Stimulated activated naive CD8-positive, alpha-beta T cell treated with anti-CD3 and anti-CD28 coated beads, Interleukin-15, amount 100 ng/mL, for 72 hours (primary cell): ENCODE measurements around the gene CALB2.
"Not testable (repeated sequence)": the region's sequence is repeated elsewhere in the genome, so short reads cannot be mapped to it uniquely, and the experiment has no call there.

Experiments
- ATAC-seq: fragments of 150-1000 bp; cut with Tn5 transposase; 2 replicates; pipeline ENCODE4 v1.10.0; 2021; ENCODE audit warnings: mild to moderate bottlenecking, moderate library complexity
- DNase-seq, 2 donors: peaks; one replicate each; pipeline ENCODE4 v3.0.0; 2021 to 2022
- H3K27ac Mint-ChIP-seq, 2 donors: one replicate each; pipeline ENCODE4 v1.8.0; 2022; ENCODE audit warnings: mild to moderate bottlenecking in 2 of 2, mixed read lengths in 2 of 2, moderate library complexity in 2 of 2
- H3K27me3 Mint-ChIP-seq: one replicate; pipeline ENCODE4 v1.8.0; 2022; ENCODE audit warnings: mixed read lengths
- H3K4me1 Mint-ChIP-seq: one replicate; pipeline ENCODE4 v1.8.0; 2022; ENCODE audit warnings: mild to moderate bottlenecking, mixed read lengths
- H3K4me3 Mint-ChIP-seq, 2 donors: one replicate each; pipeline ENCODE4 v1.8.0; 2022; ENCODE audit warnings: mild to moderate bottlenecking in 2 of 2, mixed read lengths in 2 of 2, moderate library complexity in 1 of 2
- H3K9me3 Mint-ChIP-seq, 2 donors: one replicate each; pipeline ENCODE4 v1.8.0; 2022; ENCODE audit warnings: mixed read lengths in 2 of 2

The CALB2 gene

GRCh38 chr16:71345031-71345430 is 13.5 kb upstream of the CALB2 start:
- no peak for ATAC-seq
- H3K4me3 Mint-ChIP-seq, result no peak overlapping the region
- no peaks in the 10 kb centered on the region for H3K9me3 Mint-ChIP-seq
- H3K27ac Mint-ChIP-seq, result no peak overlapping the region
- DNase-seq, result no peak
- H3K27me3 Mint-ChIP-seq, result peaks cover 9% of the 10 kb centered on the region
- no peaks in the 10 kb centered on the region for H3K4me1 Mint-ChIP-seq

- Mint-ChIP-seq H3K27me3 (peaks cover under 1% of the 10 kb centered on the region), H3K4me1 (no peaks in the 10 kb centered on the region)
These were observed 11.4 kb upstream of the CALB2 start for GRCh38 chr16:71347146-71347545.

GRCh38 chr16:71348262-71349085 is 10.0 kb upstream of the CALB2 start:
- ATAC-seq, result no peak

More at GRCh38 chr16:71347146-71347545, 11.4 kb upstream of the CALB2 start:
- Mint-ChIP-seq H3K4me3 (no peak overlapping the region), H3K27ac (no peak overlapping the region), H3K9me3 (no peaks in the 10 kb centered on the region)
- ATAC-seq (no peak), DNase-seq (no peak)

GRCh38 chr16:71350821-71351557 is 7.5 kb upstream of the CALB2 start:
- Mint-ChIP-seq H3K4me1 (no peaks in the 10 kb centered on the region), H3K9me3 (no peaks in the 10 kb centered on the region), H3K4me3 (no peak overlapping the region), H3K27me3 (no peaks in the 10 kb centered on the region), H3K27ac (no peak overlapping the region)
- ATAC-seq (no peak), DNase-seq (no peak)

More at GRCh38 chr16:71348262-71349085, 10.0 kb upstream of the CALB2 start:
- Mint-ChIP-seq H3K4me3 (no peak overlapping the region), H3K27ac (no peak overlapping the region), H3K9me3 (no peaks in the 10 kb centered on the region), H3K4me1 (no peaks in the 10 kb centered on the region), H3K27me3 (no peaks in the 10 kb centered on the region)
- no peak for DNase-seq

- Mint-ChIP-seq H3K9me3 (no peaks in the 10 kb centered on the region), H3K4me3 (no peak overlapping the region)
These were observed 7.0 kb upstream of the CALB2 start for GRCh38 chr16:71351558-71351901.

GRCh38 chr16:71352466-71352865 is 6.1 kb upstream of the CALB2 start:
- ATAC-seq (no peak), DNase-seq (no peak)
- Mint-ChIP-seq H3K27me3 (no peaks in the 10 kb centered on the region), H3K9me3 (no peaks in the 10 kb centered on the region), H3K4me1 (no peaks in the 10 kb centered on the region), H3K27ac (no peak overlapping the region), H3K4me3 (no peak overlapping the region)

More at GRCh38 chr16:71351558-71351901, 7.0 kb upstream of the CALB2 start:
- Mint-ChIP-seq H3K4me1 (no peaks in the 10 kb centered on the region), H3K27me3 (no peaks in the 10 kb centered on the region), H3K27ac (no peak overlapping the region)
- DNase-seq (no peak), ATAC-seq (no peak)

- H3K27ac Mint-ChIP-seq, result no peak overlapping the region
- no peaks in the 10 kb centered on the region for H3K9me3 Mint-ChIP-seq
- DNase-seq, result no peak
- peaks cover 5% of the 10 kb centered on the region for H3K27me3 Mint-ChIP-seq
- no peak overlapping the region for H3K4me3 Mint-ChIP-seq
- H3K4me1 Mint-ChIP-seq, result peaks cover 5% of the 10 kb centered on the region
- ATAC-seq, result no peak
These were observed 5.5 kb upstream of the CALB2 start for GRCh38 chr16:71352963-71353460.

- Mint-ChIP-seq H3K27ac (no peak overlapping the region), H3K4me3 (no peak overlapping the region), H3K9me3 (no peaks in the 10 kb centered on the region), H3K27me3 (peaks cover 12% of the 10 kb centered on the region), H3K4me1 (peaks cover 9% of the 10 kb centered on the region)
- DNase-seq, result no peak
- ATAC-seq, result no peak
These were observed 4.8 kb upstream of the CALB2 start for GRCh38 chr16:71353736-71354135.

- no peak for DNase-seq
- peaks cover 17% of the 10 kb centered on the region for H3K27me3 Mint-ChIP-seq
- H3K9me3 Mint-ChIP-seq, result no peaks in the 10 kb centered on the region
- H3K4me1 Mint-ChIP-seq, result peaks cover 9% of the 10 kb centered on the region
- H3K4me3 Mint-ChIP-seq, result no peak overlapping the region
- no peak overlapping the region for H3K27ac Mint-ChIP-seq
- ATAC-seq, result no peak
These were observed 4.4 kb upstream of the CALB2 start for GRCh38 chr16:71354156-71354555.

- H3K4me3 Mint-ChIP-seq, result no peak overlapping the region
- ATAC-seq (no peak), DNase-seq (no peak)
- no peaks in the 10 kb centered on the region for H3K9me3 Mint-ChIP-seq
- no peak overlapping the region for H3K27ac Mint-ChIP-seq
- H3K27me3 Mint-ChIP-seq, result peaks cover 37% of the 10 kb centered on the region
- H3K4me1 Mint-ChIP-seq, result peaks cover 9% of the 10 kb centered on the region
These were observed 2.3 kb upstream of the CALB2 start for GRCh38 chr16:71356051-71356740.

GRCh38 chr16:71356936-71357335 is 1.6 kb upstream of the CALB2 start:
- not testable (repeated sequence) for H3K4me1 Mint-ChIP-seq, H3K27ac Mint-ChIP-seq, H3K9me3 Mint-ChIP-seq, ATAC-seq, H3K4me3 Mint-ChIP-seq, DNase-seq
- H3K27me3 Mint-ChIP-seq, result peaks cover 43% of the 10 kb centered on the region

GRCh38 chr16:71357681-71358080 is 842 bp upstream of the CALB2 start:
- H3K27ac Mint-ChIP-seq, result no peak overlapping the region
- H3K4me3 Mint-ChIP-seq, result no peak overlapping the region
- ATAC-seq (no peak), DNase-seq (no peak)
- H3K4me1 Mint-ChIP-seq, result peaks cover 9% of the 10 kb centered on the region
- H3K27me3 Mint-ChIP-seq, result peaks cover 43% of the 10 kb centered on the region
- no peaks in the 10 kb centered on the region for H3K9me3 Mint-ChIP-seq

GRCh38 chr16:71359431-71359830 is 908 bp downstream of the CALB2 start:
- H3K9me3 Mint-ChIP-seq, result no peaks in the 10 kb centered on the region
- peaks cover 9% of the 10 kb centered on the region for H3K4me1 Mint-ChIP-seq
- no peak for ATAC-seq
- no peak overlapping the region for H3K4me3 Mint-ChIP-seq
- H3K27me3 Mint-ChIP-seq, result peaks cover 46% of the 10 kb centered on the region
- no peak for DNase-seq
- H3K27ac Mint-ChIP-seq, result no peak overlapping the region

- H3K27me3 Mint-ChIP-seq, result peaks cover 56% of the 10 kb centered on the region
- no peak for ATAC-seq
- H3K27ac Mint-ChIP-seq, result no peak overlapping the region
- no peaks in the 10 kb centered on the region for H3K9me3 Mint-ChIP-seq
- DNase-seq, result no peak
- H3K4me3 Mint-ChIP-seq, result no peak overlapping the region
- peaks cover 9% of the 10 kb centered on the region for H3K4me1 Mint-ChIP-seq
These were observed 1.9 kb downstream of the CALB2 start for GRCh38 chr16:71360378-71360777.

GRCh38 chr16:71364133-71364681 is 5.7 kb downstream of the CALB2 start:
- Mint-ChIP-seq H3K4me3 (no peak overlapping the region), H3K27ac (no peak overlapping the region), H3K27me3 (peaks cover 61% of the 10 kb centered on the region)

More at GRCh38 chr16:71364133-71364681, 5.7 kb downstream of the CALB2 start:
- Mint-ChIP-seq H3K4me1 (peaks cover under 1% of the 10 kb centered on the region), H3K9me3 (no peaks in the 10 kb centered on the region)
- ATAC-seq, result no peak
- DNase-seq, result no peak
